K562 (cell line): ENCODE measurements around the gene ZNF316. TPM values are rescaled to one million over a fixed set of nuclear protein-coding genes. Genes with fewer than 3 reads are reported as not detected.

Experiments used
- ATF7 ChIP-seq: fragments of 450-650 bp; IDR thresholded peaks from 2 replicates; pipeline ENCODE4 v1.7.1; 2014; ENCODE audit warnings: mild to moderate bottlenecking, moderate library complexity
- CC2D1A ChIP-seq: fragments of 450-650 bp; IDR thresholded peaks from 2 replicates; pipeline ENCODE4 v1.6.1; 2017; ENCODE audit warnings: mild to moderate bottlenecking
- CTBP1 ChIP-seq: fragments of 450-650 bp; IDR thresholded peaks from 2 replicates; pipeline ENCODE4 v1.6.1; 2016; ENCODE audit warnings: borderline replicate concordance
- HDAC8 ChIP-seq: fragments of 450-650 bp; IDR thresholded peaks from 2 replicates; pipeline ENCODE4 v1.6.1; 2016; ENCODE audit warnings: mild to moderate bottlenecking, missing genetic modification characterization, moderate library complexity, missing compliant biosample characterization
- OTX1 ChIP-seq: fragments of 450-650 bp; formaldehyde crosslinking; IDR thresholded peaks from 2 replicates; pipeline ENCODE4 v1.4.0; 2022; ENCODE audit warnings: mild to moderate bottlenecking
- POLR3G ChIP-seq: IDR thresholded peaks from 2 replicates; pipeline ENCODE4 v1.6.1; 2011; ENCODE audit not compliant: insufficient read length, insufficient replicate concordance; ENCODE audit errors: extremely low read depth
- SMAD1 ChIP-seq: fragments of 150-350 bp; IDR thresholded peaks from 2 replicates; pipeline ENCODE4 v1.6.1; 2014; ENCODE audit warnings: low read length, low read depth; ENCODE audit not compliant: partially characterized antibody
- ZBTB1 ChIP-seq: sonication (generic); formaldehyde crosslinking; IDR thresholded peaks from 2 replicates; pipeline ENCODE4 v1.8.1; 2023; ENCODE audit warnings: missing genetic modification reagents, low read depth, mild to moderate bottlenecking, borderline replicate concordance
- ZNF707 ChIP-seq: fragments of 250-450 bp; sonication (Bioruptor Pico); conservative IDR thresholded peaks from 2 replicates; pipeline ENCODE4 v1.8.0; 2022; ENCODE audit warnings: inconsistent platforms, mild to moderate bottlenecking, moderate library complexity
- ZNF79 ChIP-seq: fragments of 250-450 bp; sonication (Bioruptor Pico); IDR thresholded peaks from 2 replicates; pipeline ENCODE4 v1.4.0; 2020; ENCODE audit warnings: low read depth, mild to moderate bottlenecking, moderate library complexity
- polyA plus RNA-seq, 8 experiments: library from polyadenylated mRNA; depleted of rRNA in 4 of 8; stranded (reverse) in 5 of 8; unstranded in 3 of 8; fragments of >200 nt; fragmentation: Nextera tagmentation in 2 of 8; fragmentation: Illumina TruSeq in 1 of 8; extraction: Ambion mirVana in 2 of 8; extraction: Trizol in 1 of 8; gene quantifications; 2 replicates each; pipeline versions ENCODE4 v1.2.1 to v1.2.3, GENCODE V29; 2011 to 2014; ENCODE audit warnings: inconsistent platforms in 1 of 8, missing spikeins in 1 of 8
- total RNA-seq, 7 experiments: library from RNA; depleted of rRNA in 6 of 7; stranded (reverse); fragments of >200 nt in 6 of 7; fragmentation: Illumina TruSeq in 2 of 7; extraction: Trizol in 2 of 7; gene quantifications; 2 replicates each; pipeline versions ENCODE4 v1.2.1 to v1.2.3, GENCODE V29; 2011 to 2021; ENCODE audit warnings: low replicate concordance in 1 of 7
- TF ChIP-seq, protein P1 (sequence below): fragments of 450-650 bp; IDR thresholded peaks from 2 replicates; pipeline ENCODE4 v1.6.1; 2016; ENCODE audit warnings: mild to moderate bottlenecking, moderate library complexity
- TF ChIP-seq, protein P2 (sequence below): sonication (generic); IDR thresholded peaks from 2 replicates; pipeline ENCODE4 v1.6.1; 2016
- TF ChIP-seq, protein P3 (sequence below): fragments of 450-650 bp; IDR thresholded peaks from 2 replicates; pipeline ENCODE4 v1.6.1; 2017; ENCODE audit warnings: antibody characterized with exemption, mild to moderate bottlenecking

Gene ZNF316
- total and polyA plus RNA-seq, 9 of the 15 experiments (the other 6 are each of a cell fraction or from before 2014, with no cell fraction given) = 0.10 to 34.0 (median 8.6) TPM

DNA sequence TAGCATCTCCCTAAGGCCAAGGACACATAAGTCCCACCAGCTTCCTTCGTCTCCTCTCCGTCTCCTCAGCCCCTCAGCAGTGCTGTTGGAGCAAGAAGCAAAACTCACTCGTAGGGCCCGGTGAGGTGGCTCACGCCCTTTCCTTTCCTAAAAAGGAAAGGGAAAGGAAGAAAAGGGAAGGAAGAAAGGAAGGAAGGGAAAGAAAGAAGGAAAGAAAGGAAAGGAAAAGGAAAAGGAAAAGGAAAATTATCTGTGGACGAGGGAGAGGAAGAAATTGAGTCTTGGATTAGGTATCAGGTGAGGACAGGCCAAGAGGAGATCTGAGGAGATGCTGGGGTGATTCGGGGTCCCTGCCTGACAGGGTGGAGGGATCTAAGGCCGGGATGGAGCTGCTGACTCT lies 3.1 kb upstream of the ZNF316 start (continued):
- TF ChIP-seq, protein P1, sequence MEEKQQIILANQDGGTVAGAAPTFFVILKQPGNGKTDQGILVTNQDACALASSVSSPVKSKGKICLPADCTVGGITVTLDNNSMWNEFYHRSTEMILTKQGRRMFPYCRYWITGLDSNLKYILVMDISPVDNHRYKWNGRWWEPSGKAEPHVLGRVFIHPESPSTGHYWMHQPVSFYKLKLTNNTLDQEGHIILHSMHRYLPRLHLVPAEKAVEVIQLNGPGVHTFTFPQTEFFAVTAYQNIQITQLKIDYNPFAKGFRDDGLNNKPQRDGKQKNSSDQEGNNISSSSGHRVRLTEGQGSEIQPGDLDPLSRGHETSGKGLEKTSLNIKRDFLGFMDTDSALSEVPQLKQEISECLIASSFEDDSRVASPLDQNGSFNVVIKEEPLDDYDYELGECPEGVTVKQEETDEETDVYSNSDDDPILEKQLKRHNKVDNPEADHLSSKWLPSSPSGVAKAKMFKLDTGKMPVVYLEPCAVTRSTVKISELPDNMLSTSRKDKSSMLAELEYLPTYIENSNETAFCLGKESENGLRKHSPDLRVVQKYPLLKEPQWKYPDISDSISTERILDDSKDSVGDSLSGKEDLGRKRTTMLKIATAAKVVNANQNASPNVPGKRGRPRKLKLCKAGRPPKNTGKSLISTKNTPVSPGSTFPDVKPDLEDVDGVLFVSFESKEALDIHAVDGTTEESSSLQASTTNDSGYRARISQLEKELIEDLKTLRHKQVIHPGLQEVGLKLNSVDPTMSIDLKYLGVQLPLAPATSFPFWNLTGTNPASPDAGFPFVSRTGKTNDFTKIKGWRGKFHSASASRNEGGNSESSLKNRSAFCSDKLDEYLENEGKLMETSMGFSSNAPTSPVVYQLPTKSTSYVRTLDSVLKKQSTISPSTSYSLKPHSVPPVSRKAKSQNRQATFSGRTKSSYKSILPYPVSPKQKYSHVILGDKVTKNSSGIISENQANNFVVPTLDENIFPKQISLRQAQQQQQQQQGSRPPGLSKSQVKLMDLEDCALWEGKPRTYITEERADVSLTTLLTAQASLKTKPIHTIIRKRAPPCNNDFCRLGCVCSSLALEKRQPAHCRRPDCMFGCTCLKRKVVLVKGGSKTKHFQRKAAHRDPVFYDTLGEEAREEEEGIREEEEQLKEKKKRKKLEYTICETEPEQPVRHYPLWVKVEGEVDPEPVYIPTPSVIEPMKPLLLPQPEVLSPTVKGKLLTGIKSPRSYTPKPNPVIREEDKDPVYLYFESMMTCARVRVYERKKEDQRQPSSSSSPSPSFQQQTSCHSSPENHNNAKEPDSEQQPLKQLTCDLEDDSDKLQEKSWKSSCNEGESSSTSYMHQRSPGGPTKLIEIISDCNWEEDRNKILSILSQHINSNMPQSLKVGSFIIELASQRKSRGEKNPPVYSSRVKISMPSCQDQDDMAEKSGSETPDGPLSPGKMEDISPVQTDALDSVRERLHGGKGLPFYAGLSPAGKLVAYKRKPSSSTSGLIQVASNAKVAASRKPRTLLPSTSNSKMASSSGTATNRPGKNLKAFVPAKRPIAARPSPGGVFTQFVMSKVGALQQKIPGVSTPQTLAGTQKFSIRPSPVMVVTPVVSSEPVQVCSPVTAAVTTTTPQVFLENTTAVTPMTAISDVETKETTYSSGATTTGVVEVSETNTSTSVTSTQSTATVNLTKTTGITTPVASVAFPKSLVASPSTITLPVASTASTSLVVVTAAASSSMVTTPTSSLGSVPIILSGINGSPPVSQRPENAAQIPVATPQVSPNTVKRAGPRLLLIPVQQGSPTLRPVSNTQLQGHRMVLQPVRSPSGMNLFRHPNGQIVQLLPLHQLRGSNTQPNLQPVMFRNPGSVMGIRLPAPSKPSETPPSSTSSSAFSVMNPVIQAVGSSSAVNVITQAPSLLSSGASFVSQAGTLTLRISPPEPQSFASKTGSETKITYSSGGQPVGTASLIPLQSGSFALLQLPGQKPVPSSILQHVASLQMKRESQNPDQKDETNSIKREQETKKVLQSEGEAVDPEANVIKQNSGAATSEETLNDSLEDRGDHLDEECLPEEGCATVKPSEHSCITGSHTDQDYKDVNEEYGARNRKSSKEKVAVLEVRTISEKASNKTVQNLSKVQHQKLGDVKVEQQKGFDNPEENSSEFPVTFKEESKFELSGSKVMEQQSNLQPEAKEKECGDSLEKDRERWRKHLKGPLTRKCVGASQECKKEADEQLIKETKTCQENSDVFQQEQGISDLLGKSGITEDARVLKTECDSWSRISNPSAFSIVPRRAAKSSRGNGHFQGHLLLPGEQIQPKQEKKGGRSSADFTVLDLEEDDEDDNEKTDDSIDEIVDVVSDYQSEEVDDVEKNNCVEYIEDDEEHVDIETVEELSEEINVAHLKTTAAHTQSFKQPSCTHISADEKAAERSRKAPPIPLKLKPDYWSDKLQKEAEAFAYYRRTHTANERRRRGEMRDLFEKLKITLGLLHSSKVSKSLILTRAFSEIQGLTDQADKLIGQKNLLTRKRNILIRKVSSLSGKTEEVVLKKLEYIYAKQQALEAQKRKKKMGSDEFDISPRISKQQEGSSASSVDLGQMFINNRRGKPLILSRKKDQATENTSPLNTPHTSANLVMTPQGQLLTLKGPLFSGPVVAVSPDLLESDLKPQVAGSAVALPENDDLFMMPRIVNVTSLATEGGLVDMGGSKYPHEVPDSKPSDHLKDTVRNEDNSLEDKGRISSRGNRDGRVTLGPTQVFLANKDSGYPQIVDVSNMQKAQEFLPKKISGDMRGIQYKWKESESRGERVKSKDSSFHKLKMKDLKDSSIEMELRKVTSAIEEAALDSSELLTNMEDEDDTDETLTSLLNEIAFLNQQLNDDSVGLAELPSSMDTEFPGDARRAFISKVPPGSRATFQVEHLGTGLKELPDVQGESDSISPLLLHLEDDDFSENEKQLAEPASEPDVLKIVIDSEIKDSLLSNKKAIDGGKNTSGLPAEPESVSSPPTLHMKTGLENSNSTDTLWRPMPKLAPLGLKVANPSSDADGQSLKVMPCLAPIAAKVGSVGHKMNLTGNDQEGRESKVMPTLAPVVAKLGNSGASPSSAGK = no peak
- TF ChIP-seq CC2D1A (no peak), ATF7 (no peak), ZNF707 (CRISPR knock-in tag) (no peak), ZNF79 (CRISPR knock-in tag) (no peak), HDAC8 (tag) (no peak), SMAD1 (no peak), OTX1 (CRISPR knock-in tag) (no peak), POLR3G (no peak), CTBP1 (no peak), ZBTB1 (CRISPR knock-in tag) (no peak)
- TF ChIP-seq, protein P2, sequence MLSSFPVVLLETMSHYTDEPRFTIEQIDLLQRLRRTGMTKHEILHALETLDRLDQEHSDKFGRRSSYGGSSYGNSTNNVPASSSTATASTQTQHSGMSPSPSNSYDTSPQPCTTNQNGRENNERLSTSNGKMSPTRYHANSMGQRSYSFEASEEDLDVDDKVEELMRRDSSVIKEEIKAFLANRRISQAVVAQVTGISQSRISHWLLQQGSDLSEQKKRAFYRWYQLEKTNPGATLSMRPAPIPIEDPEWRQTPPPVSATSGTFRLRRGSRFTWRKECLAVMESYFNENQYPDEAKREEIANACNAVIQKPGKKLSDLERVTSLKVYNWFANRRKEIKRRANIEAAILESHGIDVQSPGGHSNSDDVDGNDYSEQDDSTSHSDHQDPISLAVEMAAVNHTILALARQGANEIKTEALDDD = no peak
- TF ChIP-seq, protein P3, sequence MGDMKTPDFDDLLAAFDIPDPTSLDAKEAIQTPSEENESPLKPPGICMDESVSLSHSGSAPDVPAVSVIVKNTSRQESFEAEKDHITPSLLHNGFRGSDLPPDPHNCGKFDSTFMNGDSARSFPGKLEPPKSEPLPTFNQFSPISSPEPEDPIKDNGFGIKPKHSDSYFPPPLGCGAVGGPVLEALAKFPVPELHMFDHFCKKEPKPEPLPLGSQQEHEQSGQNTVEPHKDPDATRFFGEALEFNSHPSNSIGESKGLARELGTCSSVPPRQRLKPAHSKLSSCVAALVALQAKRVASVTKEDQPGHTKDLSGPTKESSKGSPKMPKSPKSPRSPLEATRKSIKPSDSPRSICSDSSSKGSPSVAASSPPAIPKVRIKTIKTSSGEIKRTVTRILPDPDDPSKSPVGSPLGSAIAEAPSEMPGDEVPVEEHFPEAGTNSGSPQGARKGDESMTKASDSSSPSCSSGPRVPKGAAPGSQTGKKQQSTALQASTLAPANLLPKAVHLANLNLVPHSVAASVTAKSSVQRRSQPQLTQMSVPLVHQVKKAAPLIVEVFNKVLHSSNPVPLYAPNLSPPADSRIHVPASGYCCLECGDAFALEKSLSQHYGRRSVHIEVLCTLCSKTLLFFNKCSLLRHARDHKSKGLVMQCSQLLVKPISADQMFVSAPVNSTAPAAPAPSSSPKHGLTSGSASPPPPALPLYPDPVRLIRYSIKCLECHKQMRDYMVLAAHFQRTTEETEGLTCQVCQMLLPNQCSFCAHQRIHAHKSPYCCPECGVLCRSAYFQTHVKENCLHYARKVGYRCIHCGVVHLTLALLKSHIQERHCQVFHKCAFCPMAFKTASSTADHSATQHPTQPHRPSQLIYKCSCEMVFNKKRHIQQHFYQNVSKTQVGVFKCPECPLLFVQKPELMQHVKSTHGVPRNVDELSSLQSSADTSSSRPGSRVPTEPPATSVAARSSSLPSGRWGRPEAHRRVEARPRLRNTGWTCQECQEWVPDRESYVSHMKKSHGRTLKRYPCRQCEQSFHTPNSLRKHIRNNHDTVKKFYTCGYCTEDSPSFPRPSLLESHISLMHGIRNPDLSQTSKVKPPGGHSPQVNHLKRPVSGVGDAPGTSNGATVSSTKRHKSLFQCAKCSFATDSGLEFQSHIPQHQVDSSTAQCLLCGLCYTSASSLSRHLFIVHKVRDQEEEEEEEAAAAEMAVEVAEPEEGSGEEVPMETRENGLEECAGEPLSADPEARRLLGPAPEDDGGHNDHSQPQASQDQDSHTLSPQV = no peak
